OCI-LY1 (cell line): Measurements from ENCODE around the gene SH3BGRL3.

ENCODE experiments used
- H2AFZ ChIP-seq: fragments of 200-600 bp; sonication (generic), shearing (Covaris generic); 2 replicates; pipeline ENCODE4 v1.6.0; 2014; ENCODE audit warnings: antibody characterized with exemption, mild to moderate bottlenecking, low read length
- H3F3A ChIP-seq: fragments of 200-600 bp; sonication (generic), shearing (Covaris generic); 2 replicates; pipeline ENCODE4 v1.6.0; 2014; ENCODE audit warnings: mild to moderate bottlenecking, antibody characterized with exemption, low read length, moderate library complexity; ENCODE audit not compliant: insufficient read depth
- H3K27ac ChIP-seq: fragments of 200-600 bp; sonication (generic); 2 replicates; pipeline ENCODE4 v1.5.1; 2014; ENCODE audit warnings: low read length, mixed run types, mild to moderate bottlenecking, low read depth; ENCODE audit not compliant: poor library complexity, severe bottlenecking
- H3K27me3 ChIP-seq: fragments of 200-600 bp; sonication (generic); 2 replicates; pipeline ENCODE4 v1.6.0; 2014; ENCODE audit warnings: antibody characterized with exemption, mild to moderate bottlenecking, low read length, moderate library complexity; ENCODE audit not compliant: insufficient read depth
- H3K36me3 ChIP-seq: fragments of 200-600 bp; sonication (generic); 2 replicates; pipeline ENCODE4 v1.6.1; 2014; ENCODE audit warnings: mild to moderate bottlenecking, antibody characterized with exemption, low read length, moderate library complexity, mixed read lengths; ENCODE audit not compliant: insufficient read depth
- H3K4me1 ChIP-seq: fragments of 200-600 bp; sonication (generic); 2 replicates; pipeline ENCODE4 v1.5.1; 2014; ENCODE audit warnings: mild to moderate bottlenecking, low read length, moderate library complexity; ENCODE audit not compliant: insufficient read depth, severe bottlenecking
- H3K4me2 ChIP-seq: fragments of 200-600 bp; sonication (generic), shearing (Covaris generic); 2 replicates; pipeline ENCODE4 v1.6.1; 2014; ENCODE audit warnings: low read length
- H3K4me3 ChIP-seq: fragments of 200-600 bp; sonication (generic); 2 replicates; pipeline ENCODE4 v1.5.1; 2014; ENCODE audit warnings: low read length, low read depth, mild to moderate bottlenecking, mixed read lengths; ENCODE audit not compliant: poor library complexity, severe bottlenecking
- H3K79me2 ChIP-seq: fragments of 200-600 bp; shearing (Covaris generic); 2 replicates; pipeline ENCODE4 v1.6.1; 2016; ENCODE audit warnings: mixed run types, low read length, mixed read lengths; ENCODE audit not compliant: insufficient read depth
- H3K9ac ChIP-seq: fragments of 200-600 bp; sonication (generic), shearing (Covaris generic); 2 replicates; pipeline ENCODE4 v1.6.1; 2014; ENCODE audit warnings: mild to moderate bottlenecking, low read length, mixed read lengths
- H3K9me2 ChIP-seq: fragments of 200-600 bp; sonication (generic), shearing (Covaris generic); 2 replicates; pipeline ENCODE4 v1.6.1; 2014; ENCODE audit warnings: low read depth, mild to moderate bottlenecking, low read length, mixed read lengths
- H3K9me3 ChIP-seq: fragments of 200-600 bp; shearing (Covaris generic); 2 replicates; pipeline ENCODE4 v1.6.1; 2014; ENCODE audit warnings: low read length, mixed read lengths
- H4K20me1 ChIP-seq: fragments of 200-600 bp; sonication (generic), shearing (Covaris generic); 2 replicates; pipeline ENCODE4 v1.6.0; 2016; ENCODE audit warnings: mild to moderate bottlenecking, low read length; ENCODE audit not compliant: insufficient read depth
- CTCF ChIP-seq: fragments of 200-600 bp; sonication (generic), shearing (Covaris generic); IDR thresholded peaks from 2 replicates; pipeline ENCODE4 v1.5.1; 2017; ENCODE audit warnings: mild to moderate bottlenecking, antibody characterized with exemption, low read length, moderate library complexity, mixed read lengths
- EZH2 ChIP-seq: fragments of 200-600 bp; sonication (generic), shearing (Covaris generic); IDR thresholded peaks from 2 replicates; pipeline ENCODE4 v1.8.0; 2017; ENCODE audit warnings: borderline replicate concordance, mixed run types, mild to moderate bottlenecking, antibody characterized with exemption, low read length, moderate library complexity, mixed read lengths

SH3BGRL3 gene

GRCh38 chr1:26302733-26303405, 23.0 kb downstream of the SH3BGRL3 start:
- no peaks in the 10 kb centered on the region for H3F3A ChIP-seq
- H2AFZ ChIP-seq, result no peak overlapping the region
- no peaks in the 10 kb centered on the region for H3K27me3 ChIP-seq
- no peaks in the 10 kb centered on the region for H3K9me3 ChIP-seq
- H3K4me2 ChIP-seq, result no peak overlapping the region
- no peak overlapping the region for H3K9ac ChIP-seq
- H3K4me3 ChIP-seq, result no peak overlapping the region
- no peak for TF ChIP-seq EZH2
- TF ChIP-seq CTCF, result no peak
- H4K20me1 ChIP-seq, result no peaks in the 10 kb centered on the region
- H3K79me2 ChIP-seq, result peaks cover 10% of the 10 kb centered on the region
- H3K9me2 ChIP-seq, result no peaks in the 10 kb centered on the region
- peaks cover 16% of the 10 kb centered on the region; the same call in 1 of the 2 replicates for H3K36me3 ChIP-seq
- H3K4me1 ChIP-seq, result peaks cover 71% of the 10 kb centered on the region
- H3K27ac ChIP-seq, result peak overlapping the region; percentile 37

- Histone ChIP-seq H3K9ac (peak overlapping the region; percentile 71), H3K4me1 (peaks cover 52% of the 10 kb centered on the region), H3K4me2 (peak overlapping the region; percentile 99), H2AFZ (no peak overlapping the region), H3K4me3 (peak overlapping the region; percentile 75), H3K27me3 (no peaks in the 10 kb centered on the region), H3K79me2 (peaks cover 10% of the 10 kb centered on the region), H3F3A (no peaks in the 10 kb centered on the region), H3K9me2 (no peaks in the 10 kb centered on the region), H3K27ac (peak overlapping the region; percentile 77), H3K9me3 (no peaks in the 10 kb centered on the region), H3K36me3 (peaks cover 10% of the 10 kb centered on the region; the same call in 1 of the 2 replicates), H4K20me1 (no peaks in the 10 kb centered on the region)
- TF ChIP-seq EZH2 (no peak), CTCF (no peak)
Measured at GRCh38 chr1:26305667-26306289, 25.9 kb downstream of the SH3BGRL3 start.

GRCh38 chr1:26306290-26307229, 26.7 kb downstream of the SH3BGRL3 start, which contains the start of gene UBXN11:
TSS of gene UBXN11 (minus strand) at chr1:26306636. CDS start at chr1:26302883, 3,753 bp downstream.
- Histone ChIP-seq H3K9me2 (no peaks in the 10 kb centered on the region), H4K20me1 (no peaks in the 10 kb centered on the region), H3K79me2 (peaks cover 10% of the 10 kb centered on the region), H3K27ac (peak within 1 kb of the TSS; percentile 99), H3K4me1 (peaks cover 45% of the 10 kb centered on the region), H3K4me3 (peak within 1 kb of the TSS; percentile 75), H2AFZ (no peak within 1 kb of the TSS), H3F3A (no peaks in the 10 kb centered on the region), H3K27me3 (no peaks in the 10 kb centered on the region), H3K36me3 (peaks cover 2% of the 10 kb centered on the region; the same call in 1 of the 2 replicates), H3K9me3 (no peaks in the 10 kb centered on the region), H3K4me2 (peak within 1 kb of the TSS; percentile 99), H3K9ac (peak within 1 kb of the TSS; percentile 76)
- no peak for TF ChIP-seq EZH2
- no peak for TF ChIP-seq CTCF
